ENCODE data around the gene RASA1.

- TF ChIP-seq, protein P1, sequence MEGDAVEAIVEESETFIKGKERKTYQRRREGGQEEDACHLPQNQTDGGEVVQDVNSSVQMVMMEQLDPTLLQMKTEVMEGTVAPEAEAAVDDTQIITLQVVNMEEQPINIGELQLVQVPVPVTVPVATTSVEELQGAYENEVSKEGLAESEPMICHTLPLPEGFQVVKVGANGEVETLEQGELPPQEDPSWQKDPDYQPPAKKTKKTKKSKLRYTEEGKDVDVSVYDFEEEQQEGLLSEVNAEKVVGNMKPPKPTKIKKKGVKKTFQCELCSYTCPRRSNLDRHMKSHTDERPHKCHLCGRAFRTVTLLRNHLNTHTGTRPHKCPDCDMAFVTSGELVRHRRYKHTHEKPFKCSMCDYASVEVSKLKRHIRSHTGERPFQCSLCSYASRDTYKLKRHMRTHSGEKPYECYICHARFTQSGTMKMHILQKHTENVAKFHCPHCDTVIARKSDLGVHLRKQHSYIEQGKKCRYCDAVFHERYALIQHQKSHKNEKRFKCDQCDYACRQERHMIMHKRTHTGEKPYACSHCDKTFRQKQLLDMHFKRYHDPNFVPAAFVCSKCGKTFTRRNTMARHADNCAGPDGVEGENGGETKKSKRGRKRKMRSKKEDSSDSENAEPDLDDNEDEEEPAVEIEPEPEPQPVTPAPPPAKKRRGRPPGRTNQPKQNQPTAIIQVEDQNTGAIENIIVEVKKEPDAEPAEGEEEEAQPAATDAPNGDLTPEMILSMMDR (IDR thresholded peaks at IDR 0.05 in 8 of 11, conservative IDR thresholded peaks at IDR 0.05 in 3 of 11): no peak
- TF ChIP-seq POLR2A (IDR thresholded peaks at IDR 0.05) (no peak), POLR2AphosphoS5 (IDR thresholded peaks at IDR 0.05) (no peak)
Observed at GRCh38 chr5:87245451-87245850, 22.2 kb upstream of the RASA1 start.

Data from spleen (tissue), 7 donors.